ENCODE results near the gene STARD3.

STARD3 gene

GRCh38 chr17:39604911-39605491 lies 31.9 kb upstream of the STARD3 start:
- no peak for DNase-seq

GRCh38 chr17:39605492-39606433 lies 31.2 kb upstream of the STARD3 start:
- DNase-seq, result peak; percentile 28

DNA sequence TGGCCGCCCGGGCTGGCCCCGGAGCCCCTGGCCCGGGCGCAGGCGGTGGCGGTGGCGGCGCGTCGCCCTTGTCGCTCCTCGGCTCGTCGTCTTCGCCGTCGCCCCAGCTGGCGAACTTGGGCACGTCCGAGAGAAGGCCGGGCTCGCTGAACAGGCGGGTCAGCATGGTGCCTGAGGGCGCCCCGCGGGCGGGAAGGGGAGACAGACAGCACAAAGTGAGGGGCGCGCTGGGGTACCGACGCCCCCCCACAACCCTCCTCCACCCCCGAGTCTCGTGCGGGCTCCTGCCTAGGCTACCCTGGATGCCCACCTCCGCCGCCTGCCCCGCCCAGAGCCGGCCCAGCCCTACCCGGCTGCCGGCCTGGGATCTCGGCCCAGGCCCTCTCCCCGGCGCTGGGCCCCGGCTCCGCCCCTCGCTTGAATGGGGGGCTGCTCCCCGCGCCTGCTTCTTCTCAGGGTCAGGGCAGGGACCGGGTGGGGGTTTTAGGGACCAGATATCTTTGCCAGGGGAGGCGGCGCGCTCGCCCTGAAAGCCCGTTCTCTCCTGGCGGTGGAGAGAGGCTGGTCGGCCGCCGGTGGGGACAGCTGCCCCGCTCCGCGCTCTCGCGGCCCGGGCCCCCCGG lies 30.4 kb upstream of the STARD3 start:
- no peak for DNase-seq

DNA sequence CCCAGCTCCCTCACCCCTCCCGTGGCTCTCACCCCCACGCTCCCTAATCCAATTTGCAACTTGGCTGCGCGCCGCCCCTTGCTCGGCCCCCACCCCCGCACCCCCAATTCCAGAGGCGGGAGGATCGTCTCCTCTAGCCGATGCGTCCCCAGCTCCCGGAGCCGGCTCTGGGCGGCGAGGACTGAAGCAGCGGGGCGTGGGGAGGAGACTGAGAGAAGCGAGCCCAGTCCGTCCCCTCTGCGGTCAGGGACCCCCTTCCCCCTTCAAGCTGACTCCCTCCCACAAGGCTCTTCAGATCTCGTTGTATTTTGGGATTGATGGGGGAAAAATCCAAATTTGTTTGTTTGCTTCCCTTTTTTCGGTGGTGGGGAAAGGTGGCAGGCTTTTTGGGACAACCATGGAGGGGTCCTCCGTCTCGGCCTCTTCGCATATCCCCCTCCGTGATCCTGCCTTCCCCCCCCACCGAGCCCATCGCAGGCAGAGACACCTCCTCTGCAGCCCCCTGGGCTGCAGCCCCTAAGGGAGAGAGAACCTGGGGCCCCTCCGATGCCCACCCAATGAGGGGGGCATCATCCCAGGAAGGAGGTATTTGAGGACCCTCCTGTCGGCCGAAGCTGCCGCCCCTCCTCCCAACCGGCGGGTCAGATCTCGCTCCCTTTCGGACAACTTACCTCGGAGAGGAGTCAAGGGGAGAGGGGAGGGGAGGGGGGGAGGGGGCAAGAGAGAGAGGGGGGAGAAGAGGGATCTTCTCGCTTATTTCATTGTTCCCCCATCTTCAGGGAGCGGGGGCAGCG lies 29.7 kb upstream of the STARD3 start:
- DNase-seq, result no peak

DNA sequence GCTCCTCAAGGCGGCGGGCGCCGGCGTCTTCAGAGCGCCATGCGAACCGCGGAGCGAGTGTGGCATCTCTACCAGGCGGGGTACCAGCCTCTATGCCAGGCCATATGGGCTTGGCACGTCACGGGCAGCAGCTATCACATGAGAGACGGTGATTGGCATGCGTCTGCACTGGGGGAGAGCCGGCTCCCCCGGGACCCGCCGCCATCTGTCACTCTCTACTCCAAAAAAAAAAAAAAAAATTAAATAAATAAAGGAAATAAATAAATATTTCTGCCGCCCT lies 29.2 kb upstream of the STARD3 start, which contains the start of gene NEUROD2:
Gene NEUROD2 (minus strand): TSS at position 70 of the 280 bp plus-strand sequence. CDS start 1,321 bp downstream, outside the sequence.
- DNase-seq, result no peak

GRCh38 chr17:39608142-39608981 lies 28.6 kb upstream of the STARD3 start:
- no peak for DNase-seq

DNA sequence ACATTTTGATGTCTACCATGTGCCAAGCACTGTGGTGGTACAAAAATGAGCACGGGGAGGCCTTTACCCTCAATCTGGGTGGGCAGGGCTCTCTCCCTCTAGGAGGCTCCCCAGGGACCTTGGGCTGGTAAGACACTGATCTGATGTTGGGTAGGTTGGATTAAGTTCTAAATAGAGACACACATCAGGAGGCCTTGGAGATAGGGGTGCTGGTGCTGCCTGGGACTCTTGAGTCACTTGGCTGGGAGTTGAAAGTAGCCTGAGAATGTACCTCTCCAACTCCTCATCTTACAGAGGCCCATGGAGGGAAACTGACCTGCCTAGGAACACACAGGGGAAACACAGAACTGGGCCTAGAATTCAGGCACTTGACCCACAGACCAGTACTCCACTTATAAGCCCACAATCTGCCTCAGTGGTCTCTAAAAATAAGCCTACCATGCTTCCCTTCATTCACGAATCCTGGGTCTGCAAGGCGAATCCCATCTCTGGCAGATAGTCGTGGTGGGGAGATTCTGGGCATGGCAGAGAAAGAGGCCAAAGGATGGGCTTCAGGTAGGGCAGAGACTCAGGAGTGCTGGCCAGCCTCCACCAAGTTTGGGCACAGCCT lies 27.4 kb upstream of the STARD3 start:
- DNase-seq, result no peak

DNA sequence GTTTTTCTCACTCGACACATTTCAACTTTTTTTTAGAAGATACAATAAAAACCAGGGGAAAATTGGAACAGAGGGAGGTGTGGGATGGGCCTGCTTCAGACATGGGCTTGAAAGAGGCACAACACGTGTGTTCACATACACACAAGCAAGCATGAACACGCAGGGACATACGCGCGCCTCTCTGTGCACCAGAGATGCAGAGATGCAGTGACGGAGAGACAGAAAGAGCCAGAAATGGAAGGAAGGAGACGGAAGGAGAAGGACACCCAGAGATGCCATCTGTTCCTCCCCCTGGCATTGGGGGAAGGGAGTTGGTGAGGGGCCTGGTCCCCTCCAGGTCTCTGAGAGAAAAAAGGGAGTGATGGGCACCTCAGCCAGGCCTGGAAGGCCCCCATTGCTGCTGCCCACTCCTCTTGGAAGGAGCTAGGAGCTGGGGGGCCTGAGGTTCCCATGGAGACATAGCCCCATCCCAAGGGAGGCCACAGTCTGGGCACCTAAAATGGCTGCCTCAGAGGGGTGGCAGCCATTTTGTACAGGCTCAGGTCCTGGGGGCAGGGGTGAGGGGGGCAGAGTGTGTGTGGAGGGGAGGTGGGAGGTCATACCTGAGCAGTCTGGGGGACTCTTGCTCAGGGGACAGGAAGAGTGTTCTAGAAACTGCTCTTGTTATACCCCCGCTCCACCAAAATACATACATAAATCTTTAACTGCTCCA lies 25.4 kb upstream of the STARD3 start:
- DNase-seq, result no peak

DNA sequence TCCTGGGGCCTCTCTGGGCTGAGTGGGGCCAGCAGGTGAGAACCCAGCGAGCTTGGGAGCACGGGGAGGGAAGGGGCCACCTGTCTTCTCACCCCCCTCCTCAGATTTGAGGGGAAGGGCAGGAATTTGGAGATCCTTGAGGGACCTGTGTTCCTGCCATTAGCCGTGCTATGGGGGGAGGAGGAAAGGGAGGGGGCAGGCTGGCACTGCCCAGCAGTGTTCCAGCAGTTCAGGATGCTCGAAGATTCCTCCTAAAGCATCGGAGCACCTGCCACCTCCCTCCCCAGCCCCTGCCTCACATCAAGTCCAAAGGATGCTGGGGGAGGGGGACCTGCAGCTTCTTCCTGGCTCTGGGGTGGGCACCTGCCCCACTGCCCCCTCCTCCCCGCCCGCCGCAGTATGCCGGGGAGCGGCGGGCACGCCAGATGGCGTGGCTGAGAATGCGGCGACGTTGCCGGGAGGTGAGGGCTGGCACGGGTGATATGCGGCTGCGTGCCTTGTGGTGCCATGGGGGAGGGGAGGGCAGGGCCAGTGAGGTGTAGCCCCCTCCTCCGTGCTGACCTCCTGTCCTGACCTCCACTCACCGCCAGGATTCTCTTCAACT lies 24.6 kb upstream of the STARD3 start:
- no peak for DNase-seq

DNA sequence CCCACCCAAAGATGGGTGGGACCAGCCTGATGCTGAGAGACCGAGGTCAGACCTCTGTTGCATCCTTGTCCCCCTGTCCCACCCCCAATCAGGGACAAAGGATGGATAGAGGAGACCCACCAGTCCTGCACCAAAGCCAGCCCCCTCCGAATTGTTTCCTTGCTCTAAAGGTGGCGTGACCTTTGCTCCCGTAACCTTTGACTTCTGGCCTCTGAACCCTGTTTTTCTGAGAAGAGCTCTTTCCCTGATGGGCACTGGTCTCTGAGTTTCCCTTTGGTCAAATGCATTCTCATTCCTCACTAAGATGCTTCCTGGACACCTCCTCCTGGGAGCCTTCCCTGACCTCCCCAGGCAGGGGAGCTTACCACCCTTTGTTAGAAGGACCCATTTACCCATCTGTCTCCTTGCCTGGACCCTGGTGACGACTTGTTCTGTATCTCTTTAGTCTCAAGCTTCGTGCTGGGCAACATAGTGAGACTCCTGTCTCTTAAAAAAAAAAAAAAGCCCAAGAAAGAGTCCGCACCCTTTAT lies 23.9 kb upstream of the STARD3 start:
- no peak for DNase-seq

GRCh38 chr17:39614545-39615157 lies 22.3 kb upstream of the STARD3 start:
- DNase-seq, result no peak

DNA sequence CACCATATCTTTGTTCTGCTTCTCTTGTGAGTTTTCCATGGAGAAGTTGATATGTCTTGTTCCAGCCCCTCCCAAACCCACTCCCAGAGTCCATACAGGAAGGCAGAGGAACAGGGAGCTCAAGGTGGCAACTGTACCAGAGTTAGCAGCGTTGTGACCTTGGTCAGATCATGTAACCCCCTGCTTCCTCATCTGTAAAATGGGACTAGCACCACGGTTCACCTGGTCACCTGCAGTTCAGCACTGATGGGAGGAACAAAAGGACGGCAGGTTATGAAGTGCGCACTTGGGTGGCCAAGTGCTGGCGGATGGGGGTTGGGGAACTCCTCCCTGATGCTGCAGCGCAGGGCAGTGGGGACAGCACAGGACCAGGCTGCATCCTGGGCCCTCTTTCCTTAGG lies 21.5 kb upstream of the STARD3 start:
- DNase-seq, result no peak

GRCh38 chr17:39617100-39617445 lies 19.9 kb upstream of the STARD3 start:
- no peak for DNase-seq

DNA sequence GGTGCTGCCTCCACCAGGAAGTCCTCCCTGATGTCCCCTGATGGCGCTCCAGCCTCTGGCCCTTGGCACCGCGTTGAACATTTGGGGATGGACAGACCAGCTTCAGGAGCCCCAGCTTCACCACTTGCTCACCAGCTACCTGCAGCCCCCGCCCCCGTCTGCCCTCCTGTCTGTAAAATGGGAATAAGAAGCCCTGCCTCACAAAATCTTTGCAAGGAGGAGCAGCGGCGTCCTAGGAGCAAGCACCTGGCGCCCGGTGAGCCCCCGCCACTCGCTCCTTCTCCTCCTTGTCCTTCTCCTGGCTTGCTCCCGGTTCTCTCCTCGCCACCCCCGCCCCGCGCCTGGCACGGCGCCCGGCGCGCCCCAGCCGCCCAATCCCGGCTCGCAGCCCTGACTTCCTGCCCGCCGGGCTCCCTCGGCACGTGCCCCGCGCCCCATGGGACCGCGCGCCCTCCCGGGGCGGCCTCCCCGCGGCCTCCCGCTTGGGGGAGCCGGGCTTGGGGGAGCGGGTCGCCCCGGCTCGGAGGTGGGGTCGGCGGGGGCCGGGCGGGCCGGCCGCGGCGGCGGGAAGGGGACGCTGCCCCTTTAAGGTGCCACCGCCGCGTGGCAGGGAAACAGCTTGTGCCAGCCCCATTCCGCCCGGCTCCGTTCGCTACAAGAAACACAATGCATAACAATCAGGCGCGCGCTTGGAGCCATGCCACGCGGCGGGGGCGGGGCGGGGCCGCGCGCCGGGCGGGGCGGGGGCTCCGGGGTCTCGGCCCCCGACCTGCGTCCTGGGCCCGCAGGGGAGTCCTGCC lies 19.3 kb upstream of the STARD3 start:
- DNase-seq, result peak; percentile 62

DNA sequence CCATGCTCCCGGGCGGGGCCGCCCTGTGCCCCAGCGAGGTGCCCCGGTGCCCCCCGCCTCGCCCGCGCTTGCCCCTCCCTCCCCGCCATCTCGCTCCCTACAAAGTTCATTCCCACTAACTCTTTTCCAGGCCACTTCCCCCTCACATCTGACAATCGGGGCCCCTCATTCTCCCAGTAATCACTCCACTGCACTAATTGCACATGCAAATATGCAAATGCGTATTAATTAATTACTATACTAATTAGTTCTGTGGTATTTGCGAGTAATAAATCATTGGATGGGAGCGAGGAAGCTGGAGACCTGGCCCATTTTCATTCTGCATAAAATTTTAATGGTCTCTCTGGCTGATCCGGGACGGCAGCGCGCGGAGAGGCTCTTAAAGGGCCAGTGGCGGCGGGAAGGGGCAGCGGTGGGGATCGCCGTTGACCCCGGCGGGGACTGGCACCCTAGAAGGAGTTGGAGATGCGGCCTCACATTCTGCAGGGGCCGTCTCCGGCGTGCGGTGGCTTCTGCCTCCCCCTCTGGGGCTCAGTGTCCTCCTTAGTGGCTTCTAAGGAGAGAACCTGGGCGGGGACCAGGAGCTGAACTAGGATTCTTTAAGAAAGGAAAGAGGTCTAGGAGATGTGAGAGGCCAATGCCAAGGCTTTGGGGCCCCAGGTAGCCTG lies 18.6 kb upstream of the STARD3 start:
- no peak for DNase-seq

GRCh38 chr17:39618956-39619785 lies 17.8 kb upstream of the STARD3 start:
- DNase-seq, result no peak

- DNase-seq, result no peak
Measured at GRCh38 chr17:39619786-39620101, 17.2 kb upstream of the STARD3 start.
